HK-2 (cell line): Measurements from ENCODE around the gene DHX16.
"Not testable (repeated sequence)": the region's sequence is repeated elsewhere in the genome, so short reads cannot be mapped to it uniquely, and the experiment has no call there.

Experiments
- DNase-seq: peaks from one replicate; pipeline ENCODE4 v3.0.0-alpha.2; 2018; ENCODE audit not compliant: unreplicated experiment

The DHX16 gene

DNA sequence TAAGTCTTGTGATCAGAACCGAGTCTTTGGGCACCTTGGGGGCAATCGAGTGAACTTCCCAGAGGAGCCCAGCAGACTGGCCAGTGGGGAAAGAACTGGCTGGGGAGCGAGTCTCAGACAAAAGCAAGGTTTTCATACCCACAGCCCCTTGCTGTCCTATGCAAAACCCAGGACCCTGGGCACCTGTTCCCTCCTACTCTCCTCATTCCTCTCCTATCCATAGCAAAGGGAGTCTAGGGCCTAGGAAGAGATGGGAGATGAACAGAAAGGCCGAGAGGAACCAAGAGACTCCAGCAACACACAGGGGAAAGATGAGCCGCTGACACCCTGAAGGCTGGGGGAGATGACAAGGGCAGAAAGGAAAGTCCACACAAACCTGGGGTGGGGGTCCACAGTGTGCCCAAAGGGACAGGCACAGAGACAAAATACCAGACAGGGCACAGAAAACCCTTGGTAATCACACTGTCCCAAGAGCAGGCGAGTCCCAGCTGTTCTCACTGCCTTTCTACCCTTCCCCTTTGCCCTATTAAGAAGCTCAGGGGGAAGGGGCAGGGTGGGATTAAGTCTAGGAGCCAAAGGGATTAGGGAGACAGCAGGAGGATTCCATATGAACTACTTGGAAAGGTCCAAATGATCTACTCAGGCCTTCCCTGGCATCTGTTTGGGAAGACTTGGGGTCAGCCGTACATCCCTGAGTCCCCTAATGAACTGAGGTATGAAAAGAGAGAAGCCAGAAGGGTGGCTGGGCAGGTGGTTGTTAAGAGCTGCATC is 7.1 kb upstream of the DHX16 start:
- DNase-seq, result no peak

DNA sequence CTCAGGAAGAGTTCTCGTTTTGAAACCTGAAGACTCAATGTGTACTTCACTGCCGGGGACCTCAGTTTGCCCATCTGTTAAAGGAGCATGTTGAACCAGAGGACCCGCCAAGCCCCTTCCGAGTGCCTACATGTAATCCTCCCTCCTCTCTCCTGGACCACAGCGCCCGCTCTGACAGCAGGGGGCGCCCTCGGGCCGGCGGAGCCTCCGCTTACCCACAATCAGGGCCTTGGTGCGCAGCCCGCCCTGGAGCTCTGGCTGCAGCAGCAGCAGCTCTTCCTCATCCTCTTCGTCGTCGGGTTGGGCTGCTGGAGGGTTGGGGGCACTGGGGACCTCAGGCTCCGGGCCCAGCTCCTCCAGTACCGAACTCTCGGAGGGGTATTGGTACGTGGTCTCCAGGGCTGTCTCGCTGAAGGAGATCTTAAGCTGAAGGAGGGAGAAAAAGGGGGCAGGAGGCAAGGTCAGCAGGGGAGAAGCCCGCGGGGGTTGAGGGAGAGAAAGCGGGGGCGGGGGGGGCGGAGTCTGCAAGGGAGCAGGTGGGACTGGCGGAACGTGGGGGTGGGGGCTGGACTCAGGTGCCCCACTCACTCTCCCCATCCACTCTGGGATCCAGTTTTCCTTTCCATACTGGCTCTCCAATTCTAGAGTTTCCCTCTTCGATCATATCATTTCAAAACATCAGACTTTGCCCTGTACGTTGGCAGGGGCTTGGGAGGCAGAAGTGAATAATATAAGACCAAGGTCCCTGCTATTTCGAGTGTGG is 6.3 kb upstream of the DHX16 start:
- peak; percentile 62 for DNase-seq

DNA sequence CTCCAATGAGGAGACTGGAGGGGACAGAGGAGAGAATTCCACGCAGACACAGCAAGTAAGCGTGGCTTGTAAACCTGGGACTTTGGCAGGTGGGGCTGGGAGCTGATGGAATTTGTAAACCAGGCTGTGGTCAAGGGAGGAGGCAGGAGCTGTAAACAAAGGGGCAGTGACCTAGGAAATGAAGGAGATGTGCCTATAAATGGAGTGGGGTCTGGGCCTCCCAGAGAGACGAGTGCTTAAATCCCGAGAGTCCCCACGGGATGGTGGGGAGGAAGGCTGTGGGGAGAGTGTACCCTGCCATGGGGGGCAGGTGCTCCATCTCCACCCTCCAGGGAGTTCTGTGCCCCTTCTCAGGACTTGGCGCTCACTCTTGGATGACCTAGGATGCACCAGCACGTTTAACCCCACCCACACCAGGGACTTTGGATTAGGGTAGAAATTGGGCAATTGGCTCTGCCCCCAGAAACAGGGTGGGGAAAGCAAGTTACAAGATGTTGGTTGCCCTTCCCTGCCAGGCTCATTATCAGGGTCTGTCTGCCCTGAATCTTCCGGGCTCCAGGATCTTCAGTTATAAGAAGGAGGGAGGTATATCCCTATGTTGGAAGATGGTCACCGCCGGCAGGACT is 4.0 kb upstream of the DHX16 start:
- no peak for DNase-seq

DNA sequence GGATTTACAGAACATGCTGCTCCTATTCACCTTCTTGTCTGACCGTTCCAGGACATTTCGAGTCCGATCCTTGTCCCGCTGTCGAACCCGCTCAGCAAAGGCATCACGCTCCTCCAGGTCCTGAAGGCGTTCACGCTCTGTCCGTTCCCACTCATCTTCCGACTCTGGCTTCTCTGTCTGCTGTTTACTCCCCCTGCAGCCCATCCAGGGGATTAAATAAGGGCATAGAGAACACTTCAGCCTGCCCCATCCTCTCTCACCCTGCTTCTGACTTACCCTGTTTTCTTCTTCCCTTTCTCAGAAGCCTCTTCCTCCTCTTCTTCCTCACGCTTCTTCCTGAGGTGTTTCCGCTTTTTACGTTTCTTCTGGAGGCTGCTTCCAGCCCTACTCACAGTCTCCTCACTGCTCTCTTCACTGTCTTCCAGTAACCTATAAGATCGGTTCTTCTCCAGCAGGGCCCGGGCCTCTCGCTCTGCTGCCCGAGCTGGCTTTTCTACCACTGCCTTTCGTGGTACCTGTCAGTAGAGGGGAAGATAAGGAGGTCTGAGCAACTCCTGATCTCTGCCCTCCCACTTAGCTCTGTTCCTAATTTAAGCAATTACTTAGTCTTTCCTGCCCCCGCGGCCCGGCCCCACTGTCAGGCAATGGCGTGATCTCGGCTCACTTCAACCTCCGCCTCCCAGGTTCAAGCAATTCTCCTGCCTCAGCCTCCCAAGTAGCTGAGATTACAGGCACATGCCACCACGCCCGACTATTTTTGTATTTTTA is 1.9 kb downstream of the DHX16 start:
- DNase-seq, result no peak

DNA sequence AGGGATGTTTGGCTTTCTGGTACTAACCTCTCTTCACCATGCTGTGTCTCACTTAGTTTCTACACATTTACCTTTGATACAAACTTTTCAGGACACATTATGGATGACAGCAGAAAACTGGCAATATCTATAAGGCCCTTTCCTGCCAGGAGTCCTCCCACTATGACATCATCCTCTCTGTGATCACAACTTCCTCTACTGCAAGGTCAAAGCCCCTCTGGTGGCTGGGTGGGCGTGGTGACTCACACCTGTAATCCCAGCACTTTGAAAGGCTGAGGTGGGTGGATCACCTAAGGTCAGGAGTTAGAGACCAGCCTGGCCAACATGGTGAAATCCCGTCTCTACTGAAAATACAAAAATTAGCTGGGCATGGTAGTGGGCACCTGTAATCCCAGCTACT is 6.5 kb downstream of the DHX16 start:
- DNase-seq, result peak; percentile 31

DNA sequence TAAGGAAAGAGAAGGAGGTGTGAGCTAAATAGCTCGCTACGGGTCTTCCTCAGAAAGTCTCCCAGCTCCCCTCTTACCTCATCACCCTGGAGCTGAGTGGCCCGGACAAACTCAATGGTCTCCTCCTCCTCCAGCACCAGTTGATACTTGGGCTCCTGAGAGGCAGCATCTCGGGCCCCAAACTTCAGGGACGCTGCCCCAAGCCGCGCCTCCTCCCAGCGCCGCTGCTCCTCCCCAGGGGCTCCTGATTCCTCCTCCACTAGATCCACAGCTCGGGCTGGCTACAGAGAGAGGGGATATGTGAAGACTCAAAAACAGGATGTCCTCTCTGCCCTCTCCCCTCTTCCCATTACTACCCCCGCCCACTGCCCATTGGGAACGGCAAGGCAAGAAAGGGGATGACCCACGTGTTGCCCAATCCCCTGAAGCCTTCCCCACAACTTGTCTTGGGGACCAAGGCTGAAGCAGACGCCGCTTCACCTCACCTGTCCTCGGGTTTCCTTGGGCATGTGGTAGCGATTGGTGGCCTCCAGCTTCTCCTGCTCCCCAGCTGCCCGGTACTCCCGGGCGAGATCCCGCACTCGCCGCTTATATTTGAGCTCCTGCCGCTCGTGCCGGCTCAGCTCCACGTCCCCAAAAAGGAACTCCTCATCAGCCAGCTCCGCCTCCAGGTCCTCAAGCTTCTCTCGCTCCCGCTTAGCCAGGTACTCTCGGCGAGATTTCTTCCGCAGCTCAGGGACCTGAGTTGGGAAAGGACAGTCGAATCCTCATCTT is 7.6 kb downstream of the DHX16 start:
- DNase-seq, result no peak

DNA sequence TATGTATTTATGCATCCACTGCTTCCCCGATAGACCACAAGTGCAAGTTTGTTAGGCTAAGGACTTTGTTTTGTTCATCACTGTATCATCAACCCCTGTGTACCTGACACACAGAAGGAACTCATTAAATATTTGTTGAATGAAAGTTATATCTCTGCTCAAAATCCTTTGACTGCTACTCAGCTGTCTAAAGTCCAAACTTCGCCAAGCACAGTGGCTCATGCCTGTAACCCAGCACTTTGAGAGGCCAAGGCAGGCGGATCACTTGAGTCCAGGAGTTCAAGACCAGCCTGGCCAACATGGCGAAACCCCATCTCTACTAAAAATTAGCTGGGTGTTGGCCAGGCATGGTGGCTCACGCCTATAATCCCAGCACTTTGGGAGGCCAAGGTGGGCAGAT is 14.9 kb downstream of the DHX16 start:
- not testable (repeated sequence) for DNase-seq

DNA sequence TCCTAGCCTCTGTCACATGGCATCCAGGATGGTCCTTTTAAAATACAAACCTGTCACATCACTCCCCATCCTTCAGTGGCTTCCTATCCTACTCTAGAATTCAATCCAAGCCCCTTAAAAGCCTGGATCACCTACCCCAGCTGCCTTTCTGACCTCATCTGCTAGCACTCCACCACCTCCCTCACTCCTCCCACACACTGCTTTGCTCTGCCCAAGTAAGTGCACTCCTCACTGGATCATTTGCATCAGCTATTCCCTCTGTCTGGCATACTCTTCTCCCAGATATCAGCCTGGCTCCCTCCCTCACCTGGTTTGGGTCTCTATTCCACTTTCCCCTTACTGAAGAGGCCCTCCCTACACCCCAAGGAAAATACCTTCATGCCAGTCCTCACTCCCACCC is 15.4 kb downstream of the DHX16 start:
- DNase-seq, result no peak

DNA sequence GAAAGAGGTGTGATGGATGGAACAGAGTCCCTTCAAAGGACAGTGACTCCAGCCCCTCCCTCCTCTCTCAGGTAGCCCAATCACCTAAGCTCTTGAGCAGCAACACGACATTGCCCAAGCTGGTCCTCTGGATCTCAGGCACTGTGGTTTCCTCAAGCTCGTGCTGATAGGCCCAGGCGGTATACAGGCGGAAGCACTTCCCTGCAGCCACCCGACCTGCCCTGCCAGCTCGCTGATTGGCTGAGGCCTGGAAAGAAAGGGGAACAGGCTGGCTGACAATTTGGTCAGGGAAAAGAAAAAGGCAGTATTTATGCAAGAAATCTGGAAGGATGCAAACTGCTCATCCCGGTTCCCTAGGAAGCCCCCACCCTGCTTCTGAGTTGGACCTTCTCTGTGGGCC is 16.3 kb downstream of the DHX16 start:
- DNase-seq, result no peak

DNA sequence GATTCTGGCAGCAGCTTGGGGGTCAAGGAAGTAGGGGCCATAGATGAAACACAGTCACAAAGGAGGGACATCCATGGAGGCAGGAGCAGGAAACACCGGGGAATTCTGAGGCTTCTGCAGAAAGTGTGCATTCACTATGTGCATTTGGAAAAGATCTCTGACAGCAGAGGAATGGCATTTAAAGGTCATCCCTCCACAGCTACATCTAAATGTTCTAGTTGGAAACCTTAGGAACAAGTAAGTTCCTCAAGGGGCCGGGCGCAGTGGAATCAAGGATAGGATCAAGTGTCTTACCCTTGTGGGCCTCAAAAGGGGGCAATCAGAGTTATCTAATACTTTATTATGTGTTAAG is 17.1 kb downstream of the DHX16 start:
- DNase-seq, result no peak

DNA sequence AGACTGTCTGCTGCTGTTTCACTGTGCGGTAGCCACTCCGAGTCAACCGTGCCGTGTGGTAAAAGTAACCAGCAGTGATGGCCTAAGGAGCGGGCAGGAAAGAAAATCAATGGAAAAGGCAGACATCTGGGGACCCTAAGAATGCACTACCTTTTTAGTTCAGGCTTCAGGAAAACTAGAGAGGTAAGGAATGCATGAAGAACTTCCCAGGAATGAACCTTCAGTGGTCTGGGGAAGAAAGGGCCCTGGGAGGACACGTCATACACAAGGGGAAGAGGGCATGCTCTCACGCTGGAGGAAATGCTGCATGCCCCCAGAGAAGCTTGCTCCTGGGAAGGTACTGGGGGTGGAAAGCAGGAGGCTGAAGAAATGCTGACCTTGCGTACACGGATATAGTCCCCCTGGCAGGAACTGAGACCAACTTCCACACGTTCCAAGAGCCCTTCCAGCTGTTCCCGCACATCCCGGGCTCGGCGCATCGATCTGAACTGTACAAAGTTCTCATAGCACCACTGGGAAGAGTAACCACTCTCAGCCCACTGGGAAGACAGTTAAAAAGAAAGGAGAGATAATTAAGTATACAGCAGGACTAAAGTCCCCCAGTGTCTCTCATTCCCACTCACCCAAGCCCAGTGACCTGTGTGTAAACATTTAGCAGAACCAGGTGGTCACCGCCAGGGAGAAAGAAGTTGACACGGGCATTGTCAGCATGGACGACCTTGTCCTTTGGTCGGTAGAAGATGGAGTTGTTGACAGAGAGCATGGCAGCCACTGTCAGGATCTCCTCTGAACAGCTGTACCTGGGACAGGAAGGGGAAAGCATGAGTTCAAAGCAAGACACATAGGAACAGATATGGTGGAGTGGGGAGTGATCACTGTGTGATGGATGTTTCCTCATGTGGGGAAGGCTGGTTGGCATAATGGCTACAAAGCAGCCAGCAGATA is 17.7 kb downstream of the DHX16 start:
- DNase-seq, result no peak

DNA sequence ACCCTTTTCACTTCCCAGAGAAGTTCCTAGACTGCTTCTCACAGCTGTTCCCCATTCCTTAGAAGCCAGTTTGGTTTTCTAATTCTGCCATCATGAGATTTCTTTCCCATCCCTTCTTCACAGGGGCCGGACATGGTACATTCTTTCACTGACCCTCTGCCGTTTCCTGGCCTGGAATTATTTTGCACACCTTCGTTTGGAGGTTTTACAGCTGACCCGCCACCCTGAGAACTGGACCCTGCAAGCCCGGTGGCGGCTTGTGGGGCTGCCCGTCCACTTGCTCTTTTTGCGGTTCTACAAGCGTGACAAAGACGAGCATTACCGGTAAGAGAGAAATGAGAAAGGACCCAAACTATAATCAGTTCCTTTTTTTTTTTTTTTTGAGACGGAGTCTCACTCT is 21.7 kb downstream of the DHX16 start:
- DNase-seq, result no peak

DNA sequence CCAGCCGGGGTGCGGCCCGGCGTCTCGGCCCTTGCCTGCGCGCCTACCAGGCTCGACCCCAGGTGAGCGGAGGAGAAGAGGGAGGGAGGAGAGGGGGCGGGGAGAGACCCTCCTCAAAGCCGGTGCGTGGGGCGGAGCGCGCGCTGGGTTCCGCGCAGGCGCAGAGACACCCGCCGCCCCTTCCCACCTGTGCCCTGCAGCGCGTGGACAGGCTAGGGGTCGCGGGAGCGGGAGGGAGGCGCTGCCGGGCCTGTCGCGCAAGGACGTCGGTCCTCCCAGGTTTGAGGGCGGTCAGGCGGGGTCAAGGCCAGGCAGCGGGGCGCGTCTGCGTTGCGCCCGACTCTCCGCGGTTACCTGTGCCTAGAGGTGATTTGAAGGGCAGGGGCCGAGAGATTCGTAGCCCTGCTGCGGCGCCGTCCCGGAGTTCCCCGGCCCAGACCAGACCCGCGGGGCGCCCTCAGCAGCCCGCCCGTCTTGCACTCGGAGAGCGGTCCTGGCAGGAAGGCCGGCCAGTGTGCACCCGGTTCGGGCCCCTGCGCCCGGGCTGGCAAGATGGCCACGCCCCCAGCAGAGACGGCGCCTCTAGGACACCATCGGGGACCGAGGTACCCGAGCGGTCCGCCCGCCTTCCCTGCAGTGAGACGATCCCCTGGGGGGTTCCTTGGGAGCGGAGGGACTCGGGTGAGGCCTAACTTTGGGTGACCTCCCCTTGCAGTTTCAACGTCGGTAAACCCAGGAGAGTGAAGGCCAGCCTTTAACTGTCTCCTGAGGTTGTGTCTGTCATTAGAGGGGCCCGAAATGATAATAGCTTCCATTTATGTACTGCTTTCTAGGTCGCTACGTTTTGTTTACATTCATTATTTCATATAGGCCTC is 25.3 kb downstream of the DHX16 start:
- peak; percentile 77 for DNase-seq

DNA sequence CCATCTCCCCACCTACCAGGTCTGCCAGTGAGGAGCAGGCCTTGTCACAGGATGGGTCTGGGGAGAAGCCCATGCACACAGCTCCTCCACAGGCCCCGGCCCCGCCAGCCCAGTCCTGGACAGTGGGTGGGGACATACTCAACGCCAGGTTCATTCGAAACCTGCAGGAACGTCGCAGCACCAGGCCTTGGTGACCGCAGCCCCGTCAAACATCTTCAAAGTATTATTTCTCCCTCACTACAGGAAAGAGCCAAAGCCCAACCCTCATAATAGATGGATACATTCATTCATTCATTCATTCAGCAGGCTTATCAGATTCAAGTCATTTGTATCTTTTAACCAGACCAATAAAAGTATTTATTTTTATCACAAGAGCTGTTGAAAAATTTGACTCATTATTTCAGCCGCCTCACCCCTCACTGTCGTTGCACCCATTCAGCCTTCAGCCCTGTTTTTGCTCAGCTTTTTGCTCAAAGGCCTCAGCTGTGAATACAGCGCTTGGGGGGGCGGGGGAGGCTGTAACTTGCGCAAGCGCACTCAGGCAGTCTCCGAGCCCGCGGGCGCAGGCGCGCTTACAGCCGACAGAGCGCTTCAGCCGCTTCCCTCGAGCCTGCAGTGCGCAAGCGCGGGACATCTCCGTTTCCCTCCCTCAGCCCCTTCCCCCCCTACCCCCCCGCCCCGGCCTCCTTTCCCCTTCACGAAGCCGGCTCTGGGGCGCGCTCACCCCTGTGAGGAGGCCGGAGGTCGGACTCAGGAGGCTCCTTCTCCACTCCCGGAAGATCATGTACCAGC is 26.2 kb downstream of the DHX16 start, which contains the start of gene C6orf136:
Gene C6orf136 (plus strand): TSS at position 684 of the 792 bp plus-strand sequence. CDS start 99 bp downstream, at position 783.
- DNase-seq, result peak; percentile 94

DNA sequence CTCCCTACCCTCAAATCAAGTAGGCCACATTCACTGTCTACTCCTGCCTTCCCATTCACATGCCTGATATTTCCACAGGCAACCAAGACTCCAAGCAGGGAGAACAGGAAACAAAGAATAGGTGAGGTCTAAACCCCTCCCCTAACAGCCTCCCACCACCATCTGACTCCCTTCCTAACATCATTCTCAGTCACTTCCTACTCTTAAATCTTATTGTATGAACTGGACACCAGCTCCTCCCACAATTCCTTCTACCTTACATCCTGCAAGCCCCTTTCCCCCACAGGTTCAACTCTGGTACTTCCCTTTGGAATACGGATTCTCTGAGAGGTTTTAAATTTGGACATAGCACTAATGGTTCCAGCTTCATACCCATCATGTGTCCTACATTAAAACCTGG is 26.8 kb downstream of the DHX16 start:
- no peak for DNase-seq

DNA sequence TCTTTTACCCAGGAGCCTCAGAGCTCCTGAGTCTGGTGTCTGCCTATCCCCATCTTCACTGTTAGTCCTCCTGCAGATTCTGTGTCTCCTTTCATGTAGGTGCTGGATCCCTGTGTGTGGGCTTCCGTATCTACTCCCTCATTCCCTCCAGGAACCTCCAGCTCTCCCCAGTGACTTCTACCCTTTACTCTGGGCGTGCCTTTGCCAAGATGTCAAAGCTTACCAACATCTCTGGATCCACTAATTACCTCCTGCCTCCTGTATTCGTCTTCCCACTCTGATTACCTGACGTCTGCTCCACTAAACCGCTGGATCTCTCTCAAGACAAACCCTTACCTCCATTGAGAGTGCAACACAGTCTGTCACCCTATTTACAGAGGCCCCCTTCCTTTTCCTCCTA is 28.0 kb downstream of the DHX16 start:
- DNase-seq, result no peak

DNA sequence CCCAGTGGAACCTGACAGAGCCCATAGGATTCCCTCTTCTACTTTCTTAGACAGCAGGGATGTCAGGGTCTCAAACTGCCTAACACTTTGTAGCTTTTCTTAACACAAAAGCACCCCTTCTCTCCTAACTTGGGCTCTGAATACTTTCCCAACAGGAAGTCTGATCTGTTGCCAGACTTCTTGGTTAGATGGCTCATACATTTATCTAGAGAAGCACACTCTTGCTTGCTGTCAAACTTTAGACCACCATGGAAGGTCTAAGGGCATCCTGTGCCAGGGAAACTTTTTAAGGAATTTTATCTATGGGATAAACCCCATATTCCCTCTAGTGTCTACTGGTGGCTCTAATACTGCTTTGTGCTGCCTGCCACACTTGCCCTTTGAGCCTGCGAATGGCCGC is 29.1 kb downstream of the DHX16 start:
- DNase-seq, result no peak

DNA sequence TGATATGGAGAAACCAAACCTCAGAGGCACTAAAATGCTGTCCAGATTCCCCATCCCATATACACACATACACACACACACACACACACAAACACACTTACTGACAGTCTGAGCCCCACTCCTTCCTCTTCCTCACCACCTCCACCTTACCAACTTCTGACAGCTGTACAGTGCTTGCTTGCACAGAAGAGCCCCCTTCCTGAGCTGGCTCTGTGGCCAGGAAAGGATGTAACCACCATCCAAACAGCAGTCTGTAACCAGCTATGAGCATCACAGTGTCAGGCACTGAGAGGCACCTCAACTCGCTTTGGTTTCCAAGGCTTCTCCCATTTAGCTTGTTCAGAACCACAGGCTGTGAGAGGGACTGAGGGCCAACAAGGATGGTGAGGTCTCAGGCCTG is 31.8 kb downstream of the DHX16 start:
- no peak for DNase-seq
